Prostate gland (tissue), 2 donors: ENCODE results near the gene PKNOX2. TPM values are rescaled to one million over a fixed set of nuclear protein-coding genes. Genes with fewer than 3 reads are reported as not detected.
A peak's percentile ranks its signal among the peaks of the same experiment; 100 is the strongest.

Experiments
- DNase-seq: peaks from one replicate; pipeline ENCODE4 v3.0.0-alpha.2; 2019; ENCODE audit warnings: low spot score
- H3K27ac ChIP-seq, 2 donors: fragments of 200-600 bp; sonication (generic); 2 replicates each; pipeline ENCODE4 v1.5.1; 2017 to 2019
- H3K27me3 ChIP-seq: fragments of 200-600 bp; sonication (generic); replicated peaks from 2 replicates; pipeline ENCODE4 v1.5.1; 2019; ENCODE audit not compliant: insufficient read depth
- H3K36me3 ChIP-seq, 2 donors: fragments of 200-600 bp; sonication (generic); 1 replicate in 1 of 2; 2 replicates in 1 of 2; pipeline versions ENCODE4 v1.5.1 to v1.8.1; 2017 to 2019
- H3K4me1 ChIP-seq: fragments of 200-600 bp; sonication (generic); replicated peaks from 2 replicates; pipeline ENCODE4 v1.5.1; 2019
- H3K4me3 ChIP-seq, 2 donors: fragments of 200-600 bp; sonication (generic); 2 replicates each; pipeline ENCODE4 v1.5.1; 2017 to 2019
- H3K9me3 ChIP-seq: fragments of 200-600 bp; sonication (generic); 2 replicates; pipeline ENCODE4 v1.5.1; 2017
- CTCF ChIP-seq, 4 experiments: fragments of 200-600 bp in 2 of 4; fragments of 450-650 bp in 2 of 4; sonication (generic) in 2 of 4; IDR thresholded peaks; 1 replicate in 3 of 4; 2 replicates in 1 of 4; pipeline ENCODE4 v1.5.1; 2016 to 2019; ENCODE audit warnings: antibody characterized with exemption in 4 of 4, mild to moderate bottlenecking in 2 of 4, moderate library complexity in 2 of 4
- POLR2A ChIP-seq: fragments of 450-650 bp; IDR thresholded peaks from one replicate; pipeline ENCODE4 v1.6.1; 2016; ENCODE audit warnings: antibody characterized with exemption, mild to moderate bottlenecking
- POLR2AphosphoS5 ChIP-seq: sonication (generic); formaldehyde crosslinking; IDR thresholded peaks from one replicate; pipeline ENCODE4 v1.6.1; 2017; ENCODE audit warnings: antibody characterized with exemption
- WGBS: methylation state at CpG from one replicate; pipeline ENCODE4 v1.1.5; 2018; 5-methylcytosine and 5-hydroxymethylcytosine counted together
- intact Hi-C: fragments of 100-400 bp; cut with DNase I; formaldehyde crosslinking; loops from one replicate; pipeline ENCODE4 v1.14.2; 2022
- total RNA-seq, 2 donors: library from RNA; depleted of rRNA; stranded (reverse); fragments of >200 nt; gene quantifications; one replicate each; pipeline ENCODE4 v1.1.0, GENCODE V29; 2016

PKNOX2 gene
- total RNA-seq, 2 donors from 2014 or later = 12.3 to 14.7 TPM

GRCh38 chr11:125279676-125280418, 115.3 kb downstream of the PKNOX2 start:
- intact Hi-C loops = loop anchor here (10.0 kb wide), 1 partner anchor 115 kb away; the partner anchor contains the start of gene PKNOX2
- H3K27me3 ChIP-seq = no peaks in the 10 kb centered on the region
- DNase-seq = no peak
- H3K9me3 ChIP-seq = no peaks in the 10 kb centered on the region
- H3K36me3 ChIP-seq = no peaks in the 10 kb centered on the region
- 91% methylated on average over 8 of the region's 8 CpGs for WGBS
- H3K27ac ChIP-seq = no peak overlapping the region
- no peak overlapping the region for H3K4me3 ChIP-seq
- TF ChIP-seq CTCF (IDR thresholded peaks at IDR 0.05) = no peak
- no peak for TF ChIP-seq POLR2A
- peaks cover 3% of the 10 kb centered on the region for H3K4me1 ChIP-seq

- H3K27me3 ChIP-seq = no peaks in the 10 kb centered on the region
- H3K27ac ChIP-seq = no peak overlapping the region
- TF ChIP-seq POLR2AphosphoS5 (no peak), CTCF (IDR thresholded peaks at IDR 0.05) (no peak), POLR2A (no peak)
- DNase-seq = no peak
- WGBS = 89% methylated on average over 5 of the region's 5 CpGs
- H3K4me3 ChIP-seq = no peak overlapping the region
- no peaks in the 10 kb centered on the region for H3K9me3 ChIP-seq
- intact Hi-C loops = loop anchor here (10.0 kb wide), 1 partner anchor 116 kb away; the partner anchor contains the start of gene PKNOX2
- H3K36me3 ChIP-seq = no peaks in the 10 kb centered on the region
- peaks cover 3% of the 10 kb centered on the region for H3K4me1 ChIP-seq
Observed at GRCh38 chr11:125280646-125281045, 116.1 kb downstream of the PKNOX2 start.

GRCh38 chr11:125281831-125282595, 117.5 kb downstream of the PKNOX2 start:
- Histone ChIP-seq H3K36me3 (no peaks in the 10 kb centered on the region), H3K27ac (peak overlapping the region; percentile 7 to 34), H3K9me3 (no peaks in the 10 kb centered on the region), H3K27me3 (no peaks in the 10 kb centered on the region), H3K4me1 (peaks cover 3% of the 10 kb centered on the region), H3K4me3 (no peak overlapping the region)
- TF ChIP-seq CTCF (IDR thresholded peaks at IDR 0.05) (no peak), POLR2A (no peak), POLR2AphosphoS5 (no peak)
- WGBS = 45% methylated on average over 12 of the region's 12 CpGs
- no peak for DNase-seq
- intact Hi-C loops = loop anchor here (10.0 kb wide), 1 partner anchor 117 kb away; the partner anchor contains the start of gene PKNOX2

- Histone ChIP-seq H3K9me3 (no peaks in the 10 kb centered on the region), H3K4me1 (peaks cover 3% of the 10 kb centered on the region), H3K27me3 (no peaks in the 10 kb centered on the region), H3K27ac (no peak overlapping the region), H3K36me3 (no peaks in the 10 kb centered on the region), H3K4me3 (no peak overlapping the region)
- no peak for DNase-seq
- 44% methylated on average over 3 of the region's 3 CpGs for WGBS
- intact Hi-C loops = loop anchor here (10.0 kb wide), 1 partner anchor 118 kb away; the partner anchor contains the start of gene PKNOX2
- TF ChIP-seq POLR2A (no peak), POLR2AphosphoS5 (no peak), CTCF (IDR thresholded peaks at IDR 0.05) (no peak)
Observed at GRCh38 chr11:125282596-125282914, 118.0 kb downstream of the PKNOX2 start.
